Right atrium auricular region (tissue), 2 donors: ENCODE data around the gene SOBP. TPM values are rescaled to one million over a fixed set of nuclear protein-coding genes. Genes with fewer than 3 reads are reported as not detected.

Experiments
- DNase-seq: peaks from one replicate; pipeline ENCODE4 v3.0.0-alpha.2; 2019; ENCODE audit warnings: low spot score
- H3K27ac ChIP-seq, 2 donors: fragments of 200-600 bp; sonication (generic); 1 replicate in 1 of 2; 2 replicates in 1 of 2; pipeline ENCODE4 v1.5.1; 2016 to 2019
- H3K27me3 ChIP-seq, 2 donors: fragments of 200-600 bp; sonication (generic); one replicate each; pipeline versions ENCODE4 v1.5.1 to v1.6.0; 2017 to 2019
- H3K36me3 ChIP-seq: fragments of 200-600 bp; sonication (generic); one replicate; pipeline ENCODE4 v1.5.1; 2016
- H3K4me1 ChIP-seq, 2 donors: fragments of 200-600 bp; sonication (generic); one replicate each; pipeline versions ENCODE4 v1.5.1 to v1.6.0; 2017 to 2019
- H3K4me3 ChIP-seq, 2 donors: fragments of 200-600 bp; sonication (generic); 1 replicate in 1 of 2; 2 replicates in 1 of 2; pipeline ENCODE4 v1.5.1; 2017 to 2019; ENCODE audit warnings: mild to moderate bottlenecking in 1 of 2, moderate library complexity in 1 of 2
- H3K9me3 ChIP-seq, 2 donors: fragments of 200-600 bp; sonication (generic); one replicate each; pipeline ENCODE4 v1.5.1; 2019
- total RNA-seq, 2 donors: library from RNA; depleted of rRNA; stranded (reverse); fragments of >200 nt; gene quantifications; one replicate each; pipeline ENCODE4 v1.1.0, GENCODE V29; 2016
- TF ChIP-seq, protein P1 (sequence below), 2 donors: fragments of 200-600 bp; sonication (generic); IDR thresholded peaks; one replicate each; pipeline ENCODE4 v1.5.1; 2019; ENCODE audit warnings: antibody characterized with exemption in 2 of 2

SOBP gene
- total RNA-seq, 2 donors from 2014 or later = 8.2 to 8.5 TPM

DNA sequence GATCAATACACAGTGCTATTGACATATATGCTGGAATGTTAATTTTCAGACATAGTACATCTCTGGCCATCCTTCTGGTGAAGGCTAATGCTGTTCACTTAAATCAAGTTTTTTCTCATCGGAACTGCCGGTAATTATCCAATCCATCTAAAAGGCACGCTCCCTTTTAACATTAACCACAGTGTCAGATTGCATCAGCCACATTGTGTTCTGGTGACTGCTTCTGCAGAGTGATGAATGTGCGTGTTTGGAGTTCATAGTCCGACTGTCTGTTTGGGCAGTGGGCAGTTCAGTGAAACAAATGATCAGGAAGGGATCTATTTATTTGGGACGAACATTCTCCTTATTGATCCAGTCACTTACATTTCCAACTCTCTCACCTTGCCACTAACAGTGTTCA lies 49.5 kb downstream of the SOBP start:
- TF ChIP-seq, protein P1, sequence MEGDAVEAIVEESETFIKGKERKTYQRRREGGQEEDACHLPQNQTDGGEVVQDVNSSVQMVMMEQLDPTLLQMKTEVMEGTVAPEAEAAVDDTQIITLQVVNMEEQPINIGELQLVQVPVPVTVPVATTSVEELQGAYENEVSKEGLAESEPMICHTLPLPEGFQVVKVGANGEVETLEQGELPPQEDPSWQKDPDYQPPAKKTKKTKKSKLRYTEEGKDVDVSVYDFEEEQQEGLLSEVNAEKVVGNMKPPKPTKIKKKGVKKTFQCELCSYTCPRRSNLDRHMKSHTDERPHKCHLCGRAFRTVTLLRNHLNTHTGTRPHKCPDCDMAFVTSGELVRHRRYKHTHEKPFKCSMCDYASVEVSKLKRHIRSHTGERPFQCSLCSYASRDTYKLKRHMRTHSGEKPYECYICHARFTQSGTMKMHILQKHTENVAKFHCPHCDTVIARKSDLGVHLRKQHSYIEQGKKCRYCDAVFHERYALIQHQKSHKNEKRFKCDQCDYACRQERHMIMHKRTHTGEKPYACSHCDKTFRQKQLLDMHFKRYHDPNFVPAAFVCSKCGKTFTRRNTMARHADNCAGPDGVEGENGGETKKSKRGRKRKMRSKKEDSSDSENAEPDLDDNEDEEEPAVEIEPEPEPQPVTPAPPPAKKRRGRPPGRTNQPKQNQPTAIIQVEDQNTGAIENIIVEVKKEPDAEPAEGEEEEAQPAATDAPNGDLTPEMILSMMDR (IDR thresholded peaks at IDR 0.05) = no peak
- H3K9me3 ChIP-seq = no peaks in the 10 kb centered on the region
- H3K27me3 ChIP-seq = no peaks in the 10 kb centered on the region
- H3K4me1 ChIP-seq = peaks cover 0 to 30% of the 10 kb centered on the region in 2 donors
- no peak for DNase-seq
- H3K36me3 ChIP-seq = no peaks in the 10 kb centered on the region
- H3K27ac ChIP-seq = no peak overlapping the region
- H3K4me3 ChIP-seq = no peak overlapping the region

DNA sequence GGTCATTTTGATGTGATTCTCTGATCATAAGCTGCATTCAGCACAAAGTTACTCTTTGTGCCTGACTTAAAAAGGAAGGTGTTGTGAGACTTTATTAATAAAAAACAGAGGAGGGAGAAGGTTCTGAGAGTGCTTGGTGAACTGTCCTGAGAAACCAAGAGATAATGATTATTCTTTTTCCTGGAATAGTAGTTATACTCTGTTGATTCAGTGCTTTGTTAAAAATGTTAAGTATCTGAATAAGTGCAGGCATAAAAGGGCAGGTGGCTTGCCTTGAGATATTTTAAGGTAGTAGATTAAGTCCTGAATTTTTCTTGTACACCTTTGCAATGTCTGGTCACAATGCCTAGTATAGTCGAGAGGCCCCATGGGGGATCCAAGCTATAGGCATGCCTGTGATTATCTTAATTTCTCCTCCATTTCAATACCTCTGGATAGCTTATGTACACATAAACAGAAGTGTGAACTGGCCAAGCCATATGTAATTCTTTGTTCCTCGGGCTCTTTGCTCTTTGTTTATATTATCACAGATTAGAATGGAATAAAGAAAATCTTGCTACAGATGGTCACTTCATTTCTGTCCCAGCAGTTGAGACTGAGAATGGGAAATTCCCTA lies 50.0 kb downstream of the SOBP start:
- no peaks in the 10 kb centered on the region for H3K36me3 ChIP-seq
- peaks cover 0 to 25% of the 10 kb centered on the region in 2 donors for H3K4me1 ChIP-seq
- H3K27me3 ChIP-seq = no peaks in the 10 kb centered on the region
- H3K9me3 ChIP-seq = no peaks in the 10 kb centered on the region
- TF ChIP-seq, protein P1 (IDR thresholded peaks at IDR 0.05) = no peak
- no peak overlapping the region for H3K4me3 ChIP-seq
- H3K27ac ChIP-seq = no peak overlapping the region
- DNase-seq = no peak

DNA sequence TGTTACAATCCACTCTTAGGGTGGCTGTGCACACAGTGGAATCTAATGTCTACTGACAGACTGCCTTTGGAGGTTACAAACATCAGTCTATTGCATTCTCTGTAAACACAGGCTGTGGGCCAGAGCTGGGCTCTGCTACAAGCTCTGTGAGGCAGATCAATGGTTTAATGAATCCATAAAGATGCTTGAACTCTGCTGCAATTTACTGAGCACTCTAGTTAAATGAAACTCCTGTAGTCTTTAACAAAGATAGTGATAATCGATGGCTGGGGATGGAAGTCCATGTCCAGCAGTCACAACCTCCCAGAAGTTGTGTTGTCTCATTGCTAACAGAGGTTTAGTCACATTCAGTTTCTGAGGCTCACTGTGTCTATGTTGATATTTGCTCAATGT lies 50.5 kb downstream of the SOBP start:
- no peaks in the 10 kb centered on the region for H3K36me3 ChIP-seq
- H3K27ac ChIP-seq = no peak overlapping the region
- DNase-seq = no peak
- H3K4me1 ChIP-seq = peaks cover 0 to 25% of the 10 kb centered on the region in 2 donors
- no peaks in the 10 kb centered on the region for H3K27me3 ChIP-seq
- no peaks in the 10 kb centered on the region for H3K9me3 ChIP-seq
- TF ChIP-seq, protein P1 (IDR thresholded peaks at IDR 0.05) = no peak
- no peak overlapping the region for H3K4me3 ChIP-seq

DNA sequence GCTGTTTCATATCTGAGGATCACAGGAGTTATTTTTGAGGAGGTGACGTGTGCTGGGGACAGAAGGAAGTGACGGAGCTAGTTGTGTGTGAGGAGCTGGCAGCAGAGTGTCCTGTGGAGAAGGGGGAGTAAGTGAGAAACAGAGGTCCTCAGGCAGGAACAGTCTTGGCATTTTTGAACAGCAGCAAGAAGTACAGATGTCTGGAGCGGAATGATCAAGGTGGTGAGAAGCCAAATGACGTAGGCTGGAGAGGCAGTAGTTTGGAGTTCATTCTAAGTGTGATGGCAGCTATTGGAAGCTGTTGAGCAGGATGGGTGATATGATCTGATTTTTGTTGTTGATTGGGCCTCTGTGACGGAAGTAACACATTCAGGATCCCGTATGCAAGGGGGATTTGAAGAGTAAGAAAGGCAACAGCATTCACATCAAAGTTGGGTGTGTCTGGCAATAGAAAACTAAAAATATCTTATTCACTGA lies 52.3 kb downstream of the SOBP start:
- TF ChIP-seq, protein P1 (IDR thresholded peaks at IDR 0.05) = no peak
- Histone ChIP-seq H3K27me3 (no peaks in the 10 kb centered on the region), H3K4me1 (peaks cover 0 to 28% of the 10 kb centered on the region in 2 donors), H3K4me3 (no peak overlapping the region), H3K9me3 (no peaks in the 10 kb centered on the region), H3K36me3 (no peaks in the 10 kb centered on the region), H3K27ac (peak overlapping the region; percentile 52 to 70)
- peak; percentile 74 for DNase-seq

DNA sequence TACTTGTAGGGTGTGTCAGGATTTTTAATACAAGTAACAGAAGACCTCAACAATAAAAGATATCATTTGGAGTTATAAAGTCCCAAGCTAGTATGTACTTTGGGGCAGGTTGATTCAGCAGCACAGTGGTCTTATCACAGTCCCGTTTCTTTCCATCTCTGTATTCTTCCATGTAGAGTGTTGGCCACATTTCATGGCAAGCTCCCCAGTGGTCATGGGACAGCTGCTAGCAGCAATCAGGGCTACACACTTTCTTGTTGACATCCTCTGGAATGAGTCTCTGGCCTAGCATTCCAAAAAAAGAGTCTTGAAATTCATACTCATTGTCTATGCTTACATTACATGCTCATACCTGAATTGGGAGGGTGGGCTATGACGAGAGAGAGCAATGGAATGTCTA lies 53.2 kb downstream of the SOBP start:
- DNase-seq = peak; percentile 68
- Histone ChIP-seq H3K4me1 (peaks cover 0 to 28% of the 10 kb centered on the region in 2 donors), H3K27me3 (no peaks in the 10 kb centered on the region)

More for the DNA sequence above, 53.2 kb downstream of the SOBP start:
- Histone ChIP-seq H3K4me3 (no peak overlapping the region), H3K27ac (peak overlapping the region; percentile 52 to 70), H3K9me3 (no peaks in the 10 kb centered on the region), H3K36me3 (no peaks in the 10 kb centered on the region)
- TF ChIP-seq, protein P1 (IDR thresholded peaks at IDR 0.05) = no peak
